Measurements from ENCODE around the gene ESYT3.

ESYT3 gene

GRCh38 chr3:138433892-138434275 is 532 bp upstream of the ESYT3 start:
- Histone ChIP-seq H3K79me2 (ENCODE audit: low read length) (no peaks in the 10 kb centered on the region), H3K9me3 (ENCODE audit: insufficient read depth, low read length) (no peaks in the 10 kb centered on the region), H4K20me1 (ENCODE audit: insufficient read depth, low read length) (no peaks in the 10 kb centered on the region), H3K36me3 (replicated peaks; ENCODE audit: low read depth, low read length) (no peaks in the 10 kb centered on the region), H3K4me1 (ENCODE audit: low read length) (no peaks in the 10 kb centered on the region), H3K27ac (ENCODE audit: low read length) (no peak overlapping the region), H3K9ac (ENCODE audit: low read length) (no peak overlapping the region), H3K4me2 (ENCODE audit: low read length) (no peak overlapping the region), H3K27me3 (ENCODE audit: low read depth, low read length) (peaks cover 8% of the 10 kb centered on the region), H3K4me3 (ENCODE audit: low read length) (no peak overlapping the region), H2AFZ (ENCODE audit: low read depth, low read length) (no peak overlapping the region)
- no peak for TF ChIP-seq EZH2phosphoT487 (IDR thresholded peaks at IDR 0.05; ENCODE audit: low read depth)
- TF ChIP-seq CTCF (IDR thresholded peaks at IDR 0.05; ENCODE audit: low read depth, low read length): no peak

- no peak overlapping the region for H3K27ac ChIP-seq (ENCODE audit: low read length)
- no peak for TF ChIP-seq CTCF (IDR thresholded peaks at IDR 0.05; ENCODE audit: low read depth, low read length)
- TF ChIP-seq EZH2phosphoT487 (IDR thresholded peaks at IDR 0.05; ENCODE audit: low read depth): no peak
- H3K4me3 ChIP-seq (ENCODE audit: low read length): no peak overlapping the region
- no peak overlapping the region for H3K9ac ChIP-seq (ENCODE audit: low read length)
- no peaks in the 10 kb centered on the region for H3K36me3 ChIP-seq (replicated peaks; ENCODE audit: low read depth, low read length)
- H4K20me1 ChIP-seq (ENCODE audit: insufficient read depth, low read length): no peaks in the 10 kb centered on the region
- no peak overlapping the region for H2AFZ ChIP-seq (ENCODE audit: low read depth, low read length)
- no peaks in the 10 kb centered on the region for H3K4me1 ChIP-seq (ENCODE audit: low read length)
- no peaks in the 10 kb centered on the region for H3K9me3 ChIP-seq (ENCODE audit: insufficient read depth, low read length)
- H3K79me2 ChIP-seq (ENCODE audit: low read length): no peaks in the 10 kb centered on the region
- peaks cover 8% of the 10 kb centered on the region for H3K27me3 ChIP-seq (ENCODE audit: low read depth, low read length)
- no peak overlapping the region for H3K4me2 ChIP-seq (ENCODE audit: low read length)
Measured at GRCh38 chr3:138434875-138435772, 708 bp downstream of the ESYT3 start.

- Histone ChIP-seq H3K4me2 (ENCODE audit: low read length) (no peak overlapping the region), H3K27ac (ENCODE audit: low read length) (no peak overlapping the region), H3K79me2 (ENCODE audit: low read length) (no peaks in the 10 kb centered on the region), H3K36me3 (replicated peaks; ENCODE audit: low read depth, low read length) (no peaks in the 10 kb centered on the region), H4K20me1 (ENCODE audit: insufficient read depth, low read length) (no peaks in the 10 kb centered on the region), H2AFZ (ENCODE audit: low read depth, low read length) (no peak overlapping the region), H3K9me3 (ENCODE audit: insufficient read depth, low read length) (no peaks in the 10 kb centered on the region), H3K9ac (ENCODE audit: low read length) (no peak overlapping the region), H3K4me3 (ENCODE audit: low read length) (no peak overlapping the region), H3K4me1 (ENCODE audit: low read length) (no peaks in the 10 kb centered on the region), H3K27me3 (ENCODE audit: low read depth, low read length) (peaks cover 8% of the 10 kb centered on the region)
- TF ChIP-seq EZH2phosphoT487 (IDR thresholded peaks at IDR 0.05; ENCODE audit: low read depth) (no peak), CTCF (IDR thresholded peaks at IDR 0.05; ENCODE audit: low read depth, low read length) (no peak)
Measured at GRCh38 chr3:138435840-138436239, 1.4 kb downstream of the ESYT3 start.

- no peak overlapping the region for H2AFZ ChIP-seq (ENCODE audit: low read depth, low read length)
- H3K27ac ChIP-seq (ENCODE audit: low read length): no peak overlapping the region
- no peaks in the 10 kb centered on the region for H3K79me2 ChIP-seq (ENCODE audit: low read length)
- no peaks in the 10 kb centered on the region for H4K20me1 ChIP-seq (ENCODE audit: insufficient read depth, low read length)
- no peaks in the 10 kb centered on the region for H3K36me3 ChIP-seq (replicated peaks; ENCODE audit: low read depth, low read length)
- no peaks in the 10 kb centered on the region for H3K9me3 ChIP-seq (ENCODE audit: insufficient read depth, low read length)
- no peak overlapping the region for H3K9ac ChIP-seq (ENCODE audit: low read length)
- H3K27me3 ChIP-seq (ENCODE audit: low read depth, low read length): 0 out of 2 replicates have a peak, but pooled peaks cover 4% of the 10 kb centered on the region
- TF ChIP-seq CTCF (IDR thresholded peaks at IDR 0.05; ENCODE audit: low read depth, low read length) (no peak), EZH2phosphoT487 (IDR thresholded peaks at IDR 0.05; ENCODE audit: low read depth) (no peak)
- no peak overlapping the region for H3K4me3 ChIP-seq (ENCODE audit: low read length)
- no peak overlapping the region for H3K4me2 ChIP-seq (ENCODE audit: low read length)
- H3K4me1 ChIP-seq (ENCODE audit: low read length): no peaks in the 10 kb centered on the region
Measured at GRCh38 chr3:138437281-138437680, 2.9 kb downstream of the ESYT3 start.

All from OCI-LY3 (cell line).